ENCODE results near the gene ATAD1. TPM values are rescaled to one million over a fixed set of nuclear protein-coding genes. Genes with fewer than 3 reads are reported as not detected.
A peak's percentile ranks its signal among the peaks of the same experiment; 100 is the strongest.

The ATAD1 gene
- total and polyA plus RNA-seq, 9 of the 15 experiments (the other 6 are each of a cell fraction or from before 2014, with no cell fraction given): 11.3 to 33.8 (median 27.3) TPM

- peak; percentile 73 for TF ChIP-seq KDM5B (IDR thresholded peaks at IDR 0.05; ENCODE audit: insufficient replicate concordance, low read depth, low read length)
- TF ChIP-seq, protein P1, sequence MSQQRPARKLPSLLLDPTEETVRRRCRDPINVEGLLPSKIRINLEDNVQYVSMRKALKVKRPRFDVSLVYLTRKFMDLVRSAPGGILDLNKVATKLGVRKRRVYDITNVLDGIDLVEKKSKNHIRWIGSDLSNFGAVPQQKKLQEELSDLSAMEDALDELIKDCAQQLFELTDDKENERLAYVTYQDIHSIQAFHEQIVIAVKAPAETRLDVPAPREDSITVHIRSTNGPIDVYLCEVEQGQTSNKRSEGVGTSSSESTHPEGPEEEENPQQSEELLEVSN (IDR thresholded peaks at IDR 0.05; ENCODE audit: borderline replicate concordance in 1 of 2, extremely low read depth in 1 of 2, insufficient read depth in 1 of 2, insufficient read length in 1 of 2, low read depth in 1 of 2, low read length in 1 of 2, poor library complexity in 1 of 2, severe bottlenecking in 1 of 2): peak; percentile 82 to 83
- TF ChIP-seq PHF20 (IDR thresholded peaks at IDR 0.05; ENCODE audit: partially characterized antibody): peak; percentile 11
- 0 out of 2 replicates have a peak, but pooled peaks have one; percentile 26 for TF ChIP-seq ARID4B (CRISPR knock-in tag; IDR thresholded peaks at IDR 0.05)
- TF ChIP-seq CCNT2 (IDR thresholded peaks at IDR 0.05; ENCODE audit: borderline replicate concordance, extremely low read depth, insufficient read length, low read depth, low read length): peak; percentile 85
- TF ChIP-seq PTBP1 (IDR thresholded peaks at IDR 0.05; ENCODE audit: low read depth, low read length): no peak
- 0 out of 4 replicates have a peak, but pooled peaks of 1 of the 2 experiments have one; percentile 49 for TF ChIP-seq RCOR1 (IDR thresholded peaks at IDR 0.05; ENCODE audit: borderline replicate concordance in 1 of 2, low read depth in 2 of 2, low read length in 2 of 2)
- TF ChIP-seq CEBPB (tag; IDR thresholded peaks at IDR 0.05): peak; percentile 86
- TF ChIP-seq, protein P2, sequence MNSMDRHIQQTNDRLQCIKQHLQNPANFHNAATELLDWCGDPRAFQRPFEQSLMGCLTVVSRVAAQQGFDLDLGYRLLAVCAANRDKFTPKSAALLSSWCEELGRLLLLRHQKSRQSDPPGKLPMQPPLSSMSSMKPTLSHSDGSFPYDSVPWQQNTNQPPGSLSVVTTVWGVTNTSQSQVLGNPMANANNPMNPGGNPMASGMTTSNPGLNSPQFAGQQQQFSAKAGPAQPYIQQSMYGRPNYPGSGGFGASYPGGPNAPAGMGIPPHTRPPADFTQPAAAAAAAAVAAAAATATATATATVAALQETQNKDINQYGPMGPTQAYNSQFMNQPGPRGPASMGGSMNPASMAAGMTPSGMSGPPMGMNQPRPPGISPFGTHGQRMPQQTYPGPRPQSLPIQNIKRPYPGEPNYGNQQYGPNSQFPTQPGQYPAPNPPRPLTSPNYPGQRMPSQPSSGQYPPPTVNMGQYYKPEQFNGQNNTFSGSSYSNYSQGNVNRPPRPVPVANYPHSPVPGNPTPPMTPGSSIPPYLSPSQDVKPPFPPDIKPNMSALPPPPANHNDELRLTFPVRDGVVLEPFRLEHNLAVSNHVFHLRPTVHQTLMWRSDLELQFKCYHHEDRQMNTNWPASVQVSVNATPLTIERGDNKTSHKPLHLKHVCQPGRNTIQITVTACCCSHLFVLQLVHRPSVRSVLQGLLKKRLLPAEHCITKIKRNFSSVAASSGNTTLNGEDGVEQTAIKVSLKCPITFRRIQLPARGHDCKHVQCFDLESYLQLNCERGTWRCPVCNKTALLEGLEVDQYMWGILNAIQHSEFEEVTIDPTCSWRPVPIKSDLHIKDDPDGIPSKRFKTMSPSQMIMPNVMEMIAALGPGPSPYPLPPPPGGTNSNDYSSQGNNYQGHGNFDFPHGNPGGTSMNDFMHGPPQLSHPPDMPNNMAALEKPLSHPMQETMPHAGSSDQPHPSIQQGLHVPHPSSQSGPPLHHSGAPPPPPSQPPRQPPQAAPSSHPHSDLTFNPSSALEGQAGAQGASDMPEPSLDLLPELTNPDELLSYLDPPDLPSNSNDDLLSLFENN (IDR thresholded peaks at IDR 0.05; ENCODE audit: low read depth in 2 of 2, low read length in 2 of 2): 0 out of 4 replicates have a peak, but pooled peaks of 1 of the 2 experiments have one; percentile 40
- peak; percentile 68 for TF ChIP-seq FIP1L1 (IDR thresholded peaks at IDR 0.05; ENCODE audit: low read depth, low read length, poor library complexity, severe bottlenecking)
- peak; percentile 83 for TF ChIP-seq VEZF1 (CRISPR knock-in tag; IDR thresholded peaks at IDR 0.05)
- TF ChIP-seq GATAD2B (IDR thresholded peaks at IDR 0.05; ENCODE audit: borderline replicate concordance): peak; percentile 82
Observed at GRCh38 chr10:87861953-87862678, 44.1 kb upstream of the ATAD1 start (continued).
